HL-60 (cell line): ENCODE results near the gene PRDM10.

ENCODE experiments used
- DNase-seq, 2 experiments: peaks; one replicate each; pipeline ENCODE4 v3.0.0-alpha.2; 2010 to 2020; ENCODE audit warnings: low read depth in 1 of 2, low spot score in 1 of 2
- H3K27ac ChIP-seq: fragments of 250-450 bp; sonication (Bioruptor Pico); replicated peaks from 2 replicates; pipeline ENCODE4 v1.5.1; 2020; ENCODE audit warnings: mild to moderate bottlenecking, moderate library complexity
- H3K27me3 ChIP-seq: fragments of 250-450 bp; sonication (Bioruptor Pico); 2 replicates; pipeline ENCODE4 v1.5.1; 2021; ENCODE audit warnings: mild to moderate bottlenecking, moderate library complexity; ENCODE audit not compliant: insufficient read depth, poor library complexity, severe bottlenecking
- H3K4me3 ChIP-seq: replicated peaks from 2 replicates; pipeline ENCODE4 v1.5.1; 2011; ENCODE audit warnings: mild to moderate bottlenecking, control low read depth, low read length; ENCODE audit not compliant: insufficient read depth
- GABPA ChIP-seq: IDR thresholded peaks from 2 replicates; pipeline ENCODE4 v1.6.1; 2012; ENCODE audit warnings: low read depth
- POLR2AphosphoS5 ChIP-seq: IDR thresholded peaks from 2 replicates; pipeline ENCODE4 v1.6.1; 2012; ENCODE audit warnings: low read depth
- SPI1 ChIP-seq: IDR thresholded peaks from 2 replicates; pipeline ENCODE4 v1.6.1; 2012; ENCODE audit warnings: low read depth, mild to moderate bottlenecking, borderline replicate concordance
- TF ChIP-seq, protein P1 (sequence below): IDR thresholded peaks from 2 replicates; pipeline ENCODE4 v1.6.1; 2012; ENCODE audit warnings: low read depth; ENCODE audit not compliant: insufficient replicate concordance
- TF ChIP-seq, protein P2 (sequence below): IDR thresholded peaks from one replicate; pipeline ENCODE4 v1.5.1; 2011; ENCODE audit warnings: low read length, control low read depth, inconsistent platforms; ENCODE audit not compliant: insufficient read depth

The PRDM10 gene

DNA sequence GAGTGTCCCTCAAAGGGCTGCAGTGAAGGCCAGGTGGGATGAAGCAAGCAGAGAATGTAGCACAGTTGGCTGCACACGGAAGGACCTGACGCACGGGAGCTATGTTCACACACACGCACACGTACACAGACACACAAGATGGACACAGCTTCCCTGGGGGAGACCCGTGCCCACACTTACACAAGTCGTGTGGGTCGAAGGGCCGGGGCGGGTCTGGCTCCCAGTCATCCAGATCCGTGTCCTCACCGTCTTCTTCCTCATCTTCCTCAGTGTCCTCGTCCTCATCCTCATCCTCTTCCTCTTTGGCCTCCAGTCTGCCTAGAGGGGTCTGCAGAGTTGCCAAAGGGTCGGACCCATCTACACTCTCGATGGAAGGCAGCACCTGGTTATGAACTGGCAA lies 55.7 kb downstream of the PRDM10 start:
- DNase-seq: no peak
- no peak for TF ChIP-seq GABPA
- TF ChIP-seq, protein P1, sequence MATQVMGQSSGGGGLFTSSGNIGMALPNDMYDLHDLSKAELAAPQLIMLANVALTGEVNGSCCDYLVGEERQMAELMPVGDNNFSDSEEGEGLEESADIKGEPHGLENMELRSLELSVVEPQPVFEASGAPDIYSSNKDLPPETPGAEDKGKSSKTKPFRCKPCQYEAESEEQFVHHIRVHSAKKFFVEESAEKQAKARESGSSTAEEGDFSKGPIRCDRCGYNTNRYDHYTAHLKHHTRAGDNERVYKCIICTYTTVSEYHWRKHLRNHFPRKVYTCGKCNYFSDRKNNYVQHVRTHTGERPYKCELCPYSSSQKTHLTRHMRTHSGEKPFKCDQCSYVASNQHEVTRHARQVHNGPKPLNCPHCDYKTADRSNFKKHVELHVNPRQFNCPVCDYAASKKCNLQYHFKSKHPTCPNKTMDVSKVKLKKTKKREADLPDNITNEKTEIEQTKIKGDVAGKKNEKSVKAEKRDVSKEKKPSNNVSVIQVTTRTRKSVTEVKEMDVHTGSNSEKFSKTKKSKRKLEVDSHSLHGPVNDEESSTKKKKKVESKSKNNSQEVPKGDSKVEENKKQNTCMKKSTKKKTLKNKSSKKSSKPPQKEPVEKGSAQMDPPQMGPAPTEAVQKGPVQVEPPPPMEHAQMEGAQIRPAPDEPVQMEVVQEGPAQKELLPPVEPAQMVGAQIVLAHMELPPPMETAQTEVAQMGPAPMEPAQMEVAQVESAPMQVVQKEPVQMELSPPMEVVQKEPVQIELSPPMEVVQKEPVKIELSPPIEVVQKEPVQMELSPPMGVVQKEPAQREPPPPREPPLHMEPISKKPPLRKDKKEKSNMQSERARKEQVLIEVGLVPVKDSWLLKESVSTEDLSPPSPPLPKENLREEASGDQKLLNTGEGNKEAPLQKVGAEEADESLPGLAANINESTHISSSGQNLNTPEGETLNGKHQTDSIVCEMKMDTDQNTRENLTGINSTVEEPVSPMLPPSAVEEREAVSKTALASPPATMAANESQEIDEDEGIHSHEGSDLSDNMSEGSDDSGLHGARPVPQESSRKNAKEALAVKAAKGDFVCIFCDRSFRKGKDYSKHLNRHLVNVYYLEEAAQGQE: no peak
- TF ChIP-seq, protein P2, sequence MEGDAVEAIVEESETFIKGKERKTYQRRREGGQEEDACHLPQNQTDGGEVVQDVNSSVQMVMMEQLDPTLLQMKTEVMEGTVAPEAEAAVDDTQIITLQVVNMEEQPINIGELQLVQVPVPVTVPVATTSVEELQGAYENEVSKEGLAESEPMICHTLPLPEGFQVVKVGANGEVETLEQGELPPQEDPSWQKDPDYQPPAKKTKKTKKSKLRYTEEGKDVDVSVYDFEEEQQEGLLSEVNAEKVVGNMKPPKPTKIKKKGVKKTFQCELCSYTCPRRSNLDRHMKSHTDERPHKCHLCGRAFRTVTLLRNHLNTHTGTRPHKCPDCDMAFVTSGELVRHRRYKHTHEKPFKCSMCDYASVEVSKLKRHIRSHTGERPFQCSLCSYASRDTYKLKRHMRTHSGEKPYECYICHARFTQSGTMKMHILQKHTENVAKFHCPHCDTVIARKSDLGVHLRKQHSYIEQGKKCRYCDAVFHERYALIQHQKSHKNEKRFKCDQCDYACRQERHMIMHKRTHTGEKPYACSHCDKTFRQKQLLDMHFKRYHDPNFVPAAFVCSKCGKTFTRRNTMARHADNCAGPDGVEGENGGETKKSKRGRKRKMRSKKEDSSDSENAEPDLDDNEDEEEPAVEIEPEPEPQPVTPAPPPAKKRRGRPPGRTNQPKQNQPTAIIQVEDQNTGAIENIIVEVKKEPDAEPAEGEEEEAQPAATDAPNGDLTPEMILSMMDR: no peak
- Histone ChIP-seq H3K27me3 (no peaks in the 10 kb centered on the region), H3K4me3 (no peak overlapping the region), H3K27ac (no peak overlapping the region)

DNA sequence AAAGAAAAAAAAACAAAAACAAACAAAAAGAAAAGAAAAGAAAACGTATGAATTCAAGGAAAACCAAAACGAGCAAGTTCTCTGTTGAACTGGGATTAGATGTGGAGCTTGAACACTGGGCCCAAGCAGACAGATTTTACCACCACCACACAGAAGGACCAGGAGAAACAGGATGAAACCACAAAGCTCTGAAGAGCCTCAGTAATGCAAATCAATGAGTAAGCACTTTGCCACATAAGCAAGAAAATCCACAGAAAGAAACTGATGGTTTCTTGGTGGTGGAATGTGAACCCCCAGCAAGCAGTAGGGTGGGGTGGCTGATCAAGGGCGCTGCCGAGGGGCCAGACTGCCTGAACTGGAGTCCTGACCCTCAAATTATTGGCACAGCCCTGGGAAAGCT lies 56.4 kb downstream of the PRDM10 start:
- Histone ChIP-seq H3K4me3 (no peak overlapping the region), H3K27me3 (no peaks in the 10 kb centered on the region), H3K27ac (peak overlapping the region; percentile 29; the same call in 1 of the 2 replicates)
- DNase-seq: peak in 1 of 2 experiments; percentile 37
- TF ChIP-seq GABPA (no peak), POLR2AphosphoS5 (no peak), SPI1 (no peak)
- TF ChIP-seq, protein P2: no peak
- TF ChIP-seq, protein P1: no peak

DNA sequence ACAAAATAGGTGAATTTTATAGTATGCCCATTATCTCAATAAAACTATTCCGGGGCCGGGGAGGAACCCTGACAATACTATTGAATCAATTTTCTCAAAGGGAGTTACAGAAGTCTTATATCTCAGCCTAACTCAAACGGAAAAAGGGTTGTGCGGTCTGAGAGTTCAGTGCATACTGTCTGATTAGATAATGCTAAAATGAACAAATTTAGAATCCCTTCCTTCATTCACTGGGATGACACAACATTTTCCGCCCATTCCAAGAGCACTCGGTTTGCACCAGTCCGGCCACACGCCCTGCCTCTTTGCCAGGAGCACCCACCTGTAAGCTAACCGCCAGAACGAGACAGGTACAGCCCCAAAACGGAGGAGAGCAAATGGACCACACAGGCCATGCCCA lies 57.3 kb downstream of the PRDM10 start:
- no peaks in the 10 kb centered on the region for H3K27me3 ChIP-seq
- H3K4me3 ChIP-seq: no peak overlapping the region
- DNase-seq: no peak
- no peak overlapping the region for H3K27ac ChIP-seq
- TF ChIP-seq SPI1 (no peak), GABPA (no peak), POLR2AphosphoS5 (no peak)
- TF ChIP-seq, protein P2: no peak
- TF ChIP-seq, protein P1: no peak
